Smooth muscle cell (in vitro differentiated cells): Measurements from ENCODE around the gene EMX1. TPM values are rescaled to one million over a fixed set of nuclear protein-coding genes. Genes with fewer than 3 reads are reported as not detected.

Experiments
- DNase-seq: peaks from one replicate; lab custom pipeline; 2025; ENCODE audit not compliant: unreplicated experiment; lab: John Stamatoyannopoulos, UW
- H2AFZ ChIP-seq: fragments of 200-600 bp; sonication (generic); 2 replicates; pipeline ENCODE4 v1.6.0; 2016; ENCODE audit warnings: antibody characterized with exemption, low read depth, mild to moderate bottlenecking
- H3F3A ChIP-seq: fragments of 200-600 bp; sonication (generic); 2 replicates; pipeline ENCODE4 v1.6.0; 2017; ENCODE audit warnings: antibody characterized with exemption, low read depth
- H3K27ac ChIP-seq: fragments of 200-600 bp; sonication (generic); 2 replicates; pipeline ENCODE4 v1.5.1; 2016; ENCODE audit warnings: low read depth, mild to moderate bottlenecking
- H3K27me3 ChIP-seq: fragments of 200-600 bp; sonication (generic); 2 replicates; pipeline ENCODE4 v1.6.1; 2016; ENCODE audit warnings: low read depth, mild to moderate bottlenecking
- H3K36me3 ChIP-seq: fragments of 200-600 bp; sonication (generic); 2 replicates; pipeline ENCODE4 v1.5.1; 2016; ENCODE audit warnings: low read depth
- H3K4me1 ChIP-seq: fragments of 200-600 bp; sonication (generic); 2 replicates; pipeline ENCODE4 v1.5.1; 2016; ENCODE audit warnings: low read depth
- H3K4me2 ChIP-seq: fragments of 200-600 bp; sonication (generic); 2 replicates; pipeline ENCODE4 v1.6.0; 2016; ENCODE audit warnings: mild to moderate bottlenecking
- H3K4me3 ChIP-seq: fragments of 200-600 bp; sonication (generic); 2 replicates; pipeline ENCODE4 v1.5.1; 2016; ENCODE audit warnings: mild to moderate bottlenecking
- H3K79me2 ChIP-seq: fragments of 200-600 bp; sonication (generic); 2 replicates; pipeline ENCODE4 v1.6.0; 2016; ENCODE audit warnings: low read depth, mild to moderate bottlenecking
- H3K9ac ChIP-seq: fragments of 200-600 bp; sonication (generic); 2 replicates; pipeline ENCODE4 v1.6.0; 2016; ENCODE audit warnings: low read depth
- H3K9me3 ChIP-seq: fragments of 200-600 bp; sonication (generic); replicated peaks from 2 replicates; pipeline ENCODE4 v1.5.1; 2016; ENCODE audit warnings: low read depth
- H4K20me1 ChIP-seq: fragments of 200-600 bp; sonication (generic); 2 replicates; pipeline ENCODE4 v1.6.0; 2016; ENCODE audit warnings: low read depth
- WGBS: methylation state at CpG from one replicate; pipeline ENCODE4 v1.1.7; 2016; ENCODE audit warnings: low lambda C conversion rate; 5-methylcytosine and 5-hydroxymethylcytosine counted together
- polyA plus RNA-seq: library from polyadenylated mRNA; unstranded; fragments of >200 nt; fragmentation: Nextera tagmentation; extraction: Ambion mirVana; gene quantifications from 2 replicates; pipeline ENCODE4 v1.2.1, GENCODE V29; 2016
- total RNA-seq: library from RNA; depleted of rRNA; stranded (reverse); fragments of >200 nt; gene quantifications from 2 replicates; pipeline ENCODE4 v1.2.3, GENCODE V29; 2014
- TF ChIP-seq, protein P1 (sequence below): fragments of 200-600 bp; sonication (generic); IDR thresholded peaks from 2 replicates; pipeline ENCODE4 v1.5.1; 2017; ENCODE audit warnings: borderline replicate concordance, mild to moderate bottlenecking, antibody characterized with exemption; ENCODE audit not compliant: insufficient read depth, poor library complexity, severe bottlenecking

Gene EMX1
- total and polyA plus RNA-seq, 2 experiments from 2014 or later, result not detected

DNA sequence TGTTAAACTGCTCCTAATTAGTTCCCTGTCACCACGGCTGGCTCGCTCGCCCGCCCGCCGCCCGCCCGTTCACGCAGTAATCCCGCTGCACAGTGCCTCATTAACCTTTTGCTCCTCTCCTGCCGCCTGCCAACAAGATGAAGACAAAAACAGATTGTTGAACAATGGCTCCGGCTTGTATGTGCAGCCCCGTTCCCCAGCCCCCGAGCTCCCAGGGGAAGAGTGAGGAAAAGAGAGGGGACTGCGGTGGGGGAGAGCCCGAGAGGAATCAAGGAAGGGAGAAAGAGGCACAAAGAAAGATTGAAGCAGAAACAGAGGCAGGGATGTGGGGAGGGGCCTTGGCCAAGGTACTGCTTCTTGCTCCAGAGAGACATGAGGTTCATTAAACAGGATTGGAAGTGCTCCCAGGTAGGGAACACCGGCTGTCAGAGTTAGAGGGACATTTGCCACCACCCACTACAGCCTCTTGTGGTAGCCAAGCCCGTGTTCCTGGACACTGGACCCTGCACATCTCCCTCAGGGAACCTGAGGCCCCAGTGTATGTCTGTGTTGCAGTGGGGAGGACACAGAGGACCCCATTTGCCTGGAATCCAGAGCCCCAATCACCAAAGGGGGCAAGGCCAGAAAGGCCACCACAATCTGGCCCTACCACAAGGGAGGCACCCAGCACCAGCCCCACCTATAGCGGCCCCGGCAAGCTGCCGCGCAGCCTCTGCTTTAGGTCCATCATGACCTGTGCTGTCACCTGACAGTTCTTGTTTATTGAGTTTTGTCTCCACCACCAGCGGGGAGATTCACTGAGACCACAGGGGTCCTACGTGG lies 38.1 kb downstream of the EMX1 start:
- no peaks in the 10 kb centered on the region for H3K27me3 ChIP-seq
- H2AFZ ChIP-seq, result no peak overlapping the region
- TF ChIP-seq, protein P1, sequence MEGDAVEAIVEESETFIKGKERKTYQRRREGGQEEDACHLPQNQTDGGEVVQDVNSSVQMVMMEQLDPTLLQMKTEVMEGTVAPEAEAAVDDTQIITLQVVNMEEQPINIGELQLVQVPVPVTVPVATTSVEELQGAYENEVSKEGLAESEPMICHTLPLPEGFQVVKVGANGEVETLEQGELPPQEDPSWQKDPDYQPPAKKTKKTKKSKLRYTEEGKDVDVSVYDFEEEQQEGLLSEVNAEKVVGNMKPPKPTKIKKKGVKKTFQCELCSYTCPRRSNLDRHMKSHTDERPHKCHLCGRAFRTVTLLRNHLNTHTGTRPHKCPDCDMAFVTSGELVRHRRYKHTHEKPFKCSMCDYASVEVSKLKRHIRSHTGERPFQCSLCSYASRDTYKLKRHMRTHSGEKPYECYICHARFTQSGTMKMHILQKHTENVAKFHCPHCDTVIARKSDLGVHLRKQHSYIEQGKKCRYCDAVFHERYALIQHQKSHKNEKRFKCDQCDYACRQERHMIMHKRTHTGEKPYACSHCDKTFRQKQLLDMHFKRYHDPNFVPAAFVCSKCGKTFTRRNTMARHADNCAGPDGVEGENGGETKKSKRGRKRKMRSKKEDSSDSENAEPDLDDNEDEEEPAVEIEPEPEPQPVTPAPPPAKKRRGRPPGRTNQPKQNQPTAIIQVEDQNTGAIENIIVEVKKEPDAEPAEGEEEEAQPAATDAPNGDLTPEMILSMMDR, result no peak
- no peak overlapping the region for H3K4me2 ChIP-seq
- DNase-seq, result no peak
- no peaks in the 10 kb centered on the region for H3K79me2 ChIP-seq
- WGBS, result 95% methylated on average over 24 of the region's 24 CpGs
- H3K4me3 ChIP-seq, result no peak overlapping the region
- no peak overlapping the region for H3K9ac ChIP-seq
- peaks cover 28% of the 10 kb centered on the region for H3K4me1 ChIP-seq
- no peaks in the 10 kb centered on the region for H3K36me3 ChIP-seq
- H3F3A ChIP-seq, result no peaks in the 10 kb centered on the region
- H3K27ac ChIP-seq, result no peak overlapping the region
- H4K20me1 ChIP-seq, result no peaks in the 10 kb centered on the region
- no peaks in the 10 kb centered on the region for H3K9me3 ChIP-seq

DNA sequence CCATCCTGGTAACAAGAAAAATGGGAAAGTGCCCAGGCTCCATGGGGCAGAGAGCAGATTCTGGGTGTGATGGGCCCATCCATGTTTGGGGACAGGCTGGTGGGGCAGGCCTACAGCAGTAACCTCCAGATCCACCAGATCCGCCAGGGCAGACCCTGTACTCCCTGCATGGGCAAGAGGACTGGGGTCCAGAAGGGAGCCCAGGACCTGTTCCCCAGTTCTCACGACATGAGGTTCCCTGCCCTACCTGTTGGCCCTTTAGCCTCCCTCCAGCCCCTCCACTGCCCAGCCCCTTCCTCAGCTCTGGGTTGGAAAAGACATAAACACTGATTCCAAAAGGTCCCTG lies 38.7 kb downstream of the EMX1 start:
- H3F3A ChIP-seq, result no peaks in the 10 kb centered on the region
- peaks cover 28% of the 10 kb centered on the region for H3K4me1 ChIP-seq
- H4K20me1 ChIP-seq, result no peaks in the 10 kb centered on the region
- no peak overlapping the region for H3K9ac ChIP-seq
- no peaks in the 10 kb centered on the region for H3K27me3 ChIP-seq
- H3K4me2 ChIP-seq, result no peak overlapping the region
- no peak for DNase-seq
- H3K4me3 ChIP-seq, result no peak overlapping the region
- no peak overlapping the region for H3K27ac ChIP-seq
- no peaks in the 10 kb centered on the region for H3K36me3 ChIP-seq
- H2AFZ ChIP-seq, result no peak overlapping the region
- 93% methylated on average over 2 of the region's 2 CpGs for WGBS
- TF ChIP-seq, protein P1, result no peak
- H3K9me3 ChIP-seq, result no peaks in the 10 kb centered on the region
- H3K79me2 ChIP-seq, result no peaks in the 10 kb centered on the region

DNA sequence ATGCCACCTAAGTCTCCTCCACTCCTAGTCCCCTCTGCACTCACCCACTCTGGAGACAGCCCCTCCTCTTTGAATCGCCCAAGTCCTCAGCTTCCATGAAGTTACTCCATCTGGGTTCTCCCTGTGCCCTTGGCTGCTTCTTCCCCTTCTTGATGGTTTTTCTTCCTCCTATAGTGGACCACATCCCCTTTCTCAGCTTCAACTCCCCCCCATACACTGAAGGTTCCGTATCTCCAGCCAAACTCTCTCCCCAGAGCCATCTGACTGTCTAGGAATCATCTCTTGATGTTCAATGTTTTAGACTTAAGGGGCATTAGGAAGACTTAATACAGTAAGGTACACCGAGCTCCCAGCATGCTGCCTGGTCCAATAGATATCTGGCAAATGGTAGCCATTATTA lies 39.6 kb downstream of the EMX1 start:
- H3F3A ChIP-seq, result no peaks in the 10 kb centered on the region
- DNase-seq, result no peak
- H4K20me1 ChIP-seq, result no peaks in the 10 kb centered on the region
- no peaks in the 10 kb centered on the region for H3K79me2 ChIP-seq
- no peaks in the 10 kb centered on the region for H3K9me3 ChIP-seq
- TF ChIP-seq, protein P1, result no peak
- 90% methylated on average over 3 of the region's 3 CpGs for WGBS
- no peak overlapping the region for H3K4me3 ChIP-seq
- H3K4me2 ChIP-seq, result no peak overlapping the region
- H3K9ac ChIP-seq, result no peak overlapping the region
- H3K27me3 ChIP-seq, result no peaks in the 10 kb centered on the region
- no peak overlapping the region for H3K27ac ChIP-seq
- no peak overlapping the region for H2AFZ ChIP-seq
- no peaks in the 10 kb centered on the region for H3K36me3 ChIP-seq
- H3K4me1 ChIP-seq, result peaks cover 24% of the 10 kb centered on the region
